Adrenal gland (tissue), 12 donors: ENCODE measurements around the gene ACOT7. TPM values are rescaled to one million over a fixed set of nuclear protein-coding genes. Genes with fewer than 3 reads are reported as not detected.

Experiments used
- DNase-seq, 7 donors: peaks; one replicate each; pipeline ENCODE4 v3.0.0-alpha.2; 2019 to 2020
- H3K27ac ChIP-seq, 5 donors: fragments of 200-600 bp; sonication (generic) in 4 of 5; 1 replicate in 3 of 5; 2 replicates in 2 of 5; pipeline versions ENCODE4 v1.5.1 to v1.8.0; 2016 to 2020; ENCODE audit warnings: mild to moderate bottlenecking in 1 of 5
- H3K27me3 ChIP-seq: fragments of 200-600 bp; 2 replicates; pipeline ENCODE4 v1.8.0; 2021
- H3K36me3 ChIP-seq, 2 donors: fragments of 200-600 bp; replicated peaks in 1 of 2; 1 replicate in 1 of 2; 2 replicates in 1 of 2; pipeline versions ENCODE4 v1.5.1 to v1.8.0; 2018 to 2022
- H3K4me1 ChIP-seq, 2 donors: fragments of 200-600 bp; replicated peaks in 1 of 2; 1 replicate in 1 of 2; 2 replicates in 1 of 2; pipeline versions ENCODE4 v1.5.1 to v1.8.0; 2018 to 2021
- H3K4me3 ChIP-seq, 4 donors: fragments of 200-600 bp; sonication (generic) in 3 of 4; one replicate each; pipeline ENCODE4 v1.5.1; 2016 to 2018
- H3K9me3 ChIP-seq, 3 donors: fragments of 200-600 bp; sonication (generic) in 1 of 3; replicated peaks in 1 of 3; 1 replicate in 2 of 3; 2 replicates in 1 of 3; pipeline versions ENCODE4 v1.5.1 to v1.8.0; 2016 to 2021
- CTCF ChIP-seq, 6 experiments: fragments of 450-650 bp in 4 of 6; fragments of 200-600 bp in 2 of 6; sonication (generic) in 1 of 6; IDR thresholded peaks; 1 replicate in 5 of 6; 2 replicates in 1 of 6; pipeline versions ENCODE4 v1.5.1 to v1.8.0; 2016 to 2021; ENCODE audit warnings: antibody characterized with exemption in 6 of 6, mild to moderate bottlenecking in 2 of 6, moderate library complexity in 1 of 6
- POLR2A ChIP-seq, 2 donors: fragments of 450-650 bp; IDR thresholded peaks; one replicate each; pipeline ENCODE4 v1.6.1; 2017; ENCODE audit warnings: antibody characterized with exemption in 2 of 2, mild to moderate bottlenecking in 2 of 2, moderate library complexity in 1 of 2
- WGBS, 4 donors: extraction: QIAGEN DNeasy Blood & Tissue Kit in 2 of 4; methylation state at CpG; one replicate each; pipeline versions ENCODE4 v1.1.5 to v1.1.7; 2013 to 2017; 5-methylcytosine and 5-hydroxymethylcytosine counted together
- intact Hi-C, 2 donors: fragments of 100-400 bp; cut with DNase I; formaldehyde crosslinking; loops; one replicate each; pipeline versions ENCODE4 v1.14.1 to v1.15.0; 2022 to 2023
- polyA plus RNA-seq, 3 donors: library from polyadenylated mRNA; stranded (reverse); fragments of 200-250 nt in 2 of 3; fragments of 350-450 nt in 1 of 3; fragmentation: Illumina TruSeq in 1 of 3; extraction: RNeasy Lipid Tissue Mini Kit (QIAGEN cat#74804) in 1 of 3; gene quantifications; one replicate each; pipeline ENCODE4 v1.2.3, GENCODE V29; 2013 to 2014
- total RNA-seq, 9 donors: library from RNA; depleted of rRNA in 4 of 9; stranded (reverse); fragments of >200 nt in 4 of 9; fragments of 120-200 nt in 1 of 9; fragmentation: NEBNext Ultra II Directional in 1 of 9; extraction: Animal tissue kit (Norgen Biotek cat#: 25700) in 1 of 9; gene quantifications; one replicate each; pipeline versions ENCODE4 v1.1.0 to v1.2.4, GENCODE V29; 2013 to 2023
- donor health status: healthy with polysubstance abuse.
- donor health status: Bipolar disorder and iron deficiency.
- donor health status: DM: yes; HTN: yes; CAD: no.
- donor health status: DM: no; HTN: no; CAD: no.
- donor health status: DM: no; HTN: no; CAD: no.
- donor health status: DM: yes; HTN: yes; CAD: no.

Gene ACOT7
- total and polyA plus RNA-seq, 12 donors = 8.4 to 29.4 (median 14.5) TPM

- H3K27ac ChIP-seq = no peak overlapping the region
- peaks cover 41% of the 10 kb centered on the region for H3K27me3 ChIP-seq
- TF ChIP-seq CTCF (IDR thresholded peaks at IDR 0.05) = no peak
- no peak for TF ChIP-seq POLR2A (IDR thresholded peaks at IDR 0.05)
- intact Hi-C loops = no loop called here
- H3K9me3 ChIP-seq = no peaks in the 10 kb centered on the region
- H3K4me3 ChIP-seq = no peak overlapping the region
- no peak for DNase-seq
- H3K4me1 ChIP-seq = peaks cover 12 to 22% of the 10 kb centered on the region in 2 donors
- 41 to 51% (median 46%) methylated on average over 7 of the region's 7 CpGs for WGBS, 4 donors
- no peaks in the 10 kb centered on the region for H3K36me3 ChIP-seq
Measured at GRCh38 chr1:6239213-6239752, 154.3 kb downstream of the ACOT7 start.

- no peak for DNase-seq
- Histone ChIP-seq H3K27ac (no peak overlapping the region), H3K4me3 (no peak overlapping the region), H3K4me1 (peaks cover 11 to 28% of the 10 kb centered on the region in 2 donors), H3K36me3 (peaks cover 0 to 16% of the 10 kb centered on the region in 2 donors), H3K27me3 (peaks cover 21% of the 10 kb centered on the region), H3K9me3 (no peaks in the 10 kb centered on the region)
- WGBS, 4 donors = 93 to 100% (median 97%) methylated on average over 4 of the region's 4 CpGs
- TF ChIP-seq CTCF (IDR thresholded peaks at IDR 0.05) = no peak
- TF ChIP-seq POLR2A (IDR thresholded peaks at IDR 0.05) = no peak
- intact Hi-C loops = no loop called here
Measured at GRCh38 chr1:6237093-6237492, 156.5 kb downstream of the ACOT7 start.

GRCh38 chr1:6235296-6235677 lies 158.3 kb downstream of the ACOT7 start:
- peaks cover 4% of the 10 kb centered on the region for H3K27me3 ChIP-seq
- no peaks in the 10 kb centered on the region for H3K9me3 ChIP-seq
- H3K4me1 ChIP-seq = peaks cover 6 to 23% of the 10 kb centered on the region in 2 donors
- H3K27ac ChIP-seq = peak overlapping the region in 3 of 5 donors; percentile 55 to 90 (median 57)
- intact Hi-C loops = no loop called here
- DNase-seq = peak in 1 of 7 donors; percentile 63
- no peak for TF ChIP-seq POLR2A (IDR thresholded peaks at IDR 0.05)
- no peak for TF ChIP-seq CTCF (IDR thresholded peaks at IDR 0.05)
- peaks cover 0 to 34% of the 10 kb centered on the region in 2 donors for H3K36me3 ChIP-seq
- WGBS, 4 donors = 0 to 3% (median 0%) methylated on average over 2 to 30 of the region's 30 CpGs
- H3K4me3 ChIP-seq = peak overlapping the region in 3 of 4 donors; percentile 32 to 98 (median 49)

GRCh38 chr1:6234502-6235295 lies 158.9 kb downstream of the ACOT7 start:
- no peaks in the 10 kb centered on the region for H3K27me3 ChIP-seq
- 35 to 41% (median 38%) methylated on average over 19 to 20 of the region's 20 CpGs for WGBS, 4 donors
- H3K4me3 ChIP-seq = peak overlapping the region in 2 of 4 donors; percentile 32 to 98
- intact Hi-C loops = no loop called here
- H3K4me1 ChIP-seq = peaks cover 6 to 23% of the 10 kb centered on the region in 2 donors
- H3K36me3 ChIP-seq = peaks cover 0 to 40% of the 10 kb centered on the region in 2 donors
- no peaks in the 10 kb centered on the region for H3K9me3 ChIP-seq
- DNase-seq = peak in 3 of 7 donors; percentile 43 to 52 (median 48)
- TF ChIP-seq POLR2A (IDR thresholded peaks at IDR 0.05) = no peak
- no peak for TF ChIP-seq CTCF (IDR thresholded peaks at IDR 0.05)
- H3K27ac ChIP-seq = peak overlapping the region in 3 of 5 donors; percentile 55 to 90 (median 57)
